Peyer's patch (tissue), 4 donors: ENCODE measurements around the gene PTCD2.

Experiments used
- CTCF ChIP-seq, 6 experiments: fragments of 450-650 bp in 4 of 6; fragments of 200-600 bp in 2 of 6; sonication (generic) in 1 of 6; IDR thresholded peaks; one replicate each; pipeline ENCODE4 v1.5.1; 2017 to 2019; ENCODE audit warnings: antibody characterized with exemption in 6 of 6, mild to moderate bottlenecking in 3 of 6, moderate library complexity in 1 of 6
- POLR2A ChIP-seq, 2 donors: fragments of 450-650 bp; IDR thresholded peaks; one replicate each; pipeline ENCODE4 v1.5.1; 2017; ENCODE audit warnings: antibody characterized with exemption in 2 of 2, mild to moderate bottlenecking in 2 of 2, moderate library complexity in 2 of 2

- TF ChIP-seq CTCF (IDR thresholded peaks at IDR 0.05) (peak in 2 of 6 experiments; percentile 4), POLR2A (IDR thresholded peaks at IDR 0.05) (no peak)
Observed at GRCh38 chr5:72355706-72356299, 35.6 kb downstream of the PTCD2 start.
